ENCODE data around the gene BOD1L1. TPM values are rescaled to one million over a fixed set of nuclear protein-coding genes. Genes with fewer than 3 reads are reported as not detected.

Gene BOD1L1
- total RNA-seq, 1 donor = 27.5 TPM

DNA sequence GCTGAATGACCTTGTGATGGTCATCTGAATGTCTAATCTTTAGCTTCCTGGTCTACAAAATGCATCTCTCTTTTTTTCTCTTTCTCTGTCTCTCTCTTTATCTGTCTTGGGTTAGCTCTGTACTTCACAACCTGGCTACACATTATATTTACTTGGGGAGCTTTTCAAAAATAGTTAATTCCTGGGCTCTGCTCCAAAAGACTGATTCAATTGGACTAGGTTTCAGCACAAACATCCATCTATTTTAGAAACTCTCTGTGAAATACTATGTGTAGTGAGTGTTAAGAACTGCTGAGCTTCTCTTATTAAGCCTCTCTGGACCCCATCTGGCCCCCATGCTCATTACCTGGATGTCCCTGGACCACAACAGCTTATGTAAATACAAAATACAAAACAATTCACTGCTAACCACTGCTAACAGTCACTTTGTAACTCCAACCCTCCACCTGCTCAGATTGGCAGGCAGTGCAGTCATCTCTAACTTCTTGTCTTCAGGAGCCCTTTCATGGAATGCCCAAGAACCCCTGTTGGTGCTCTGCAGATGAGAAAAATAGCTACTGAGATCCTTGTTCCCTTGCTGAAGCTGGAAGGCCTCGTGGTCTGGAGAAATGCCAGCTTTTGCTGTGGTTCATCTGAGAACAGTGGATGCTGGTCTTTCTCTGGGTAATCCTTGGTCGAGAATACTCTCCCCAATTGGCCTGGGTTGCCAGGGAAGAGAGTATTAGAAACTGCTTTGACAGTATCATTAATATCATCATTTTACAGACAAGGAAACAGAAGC, 14.8 kb upstream of the BOD1L1 start:
- peak; percentile 61 for DNase-seq (ENCODE audit: insufficient read length, low spot score, missing footprints)
- H4K20me1 ChIP-seq (ENCODE audit: insufficient read depth, low read length) = no peaks in the 10 kb centered on the region
- TF ChIP-seq, protein P1, sequence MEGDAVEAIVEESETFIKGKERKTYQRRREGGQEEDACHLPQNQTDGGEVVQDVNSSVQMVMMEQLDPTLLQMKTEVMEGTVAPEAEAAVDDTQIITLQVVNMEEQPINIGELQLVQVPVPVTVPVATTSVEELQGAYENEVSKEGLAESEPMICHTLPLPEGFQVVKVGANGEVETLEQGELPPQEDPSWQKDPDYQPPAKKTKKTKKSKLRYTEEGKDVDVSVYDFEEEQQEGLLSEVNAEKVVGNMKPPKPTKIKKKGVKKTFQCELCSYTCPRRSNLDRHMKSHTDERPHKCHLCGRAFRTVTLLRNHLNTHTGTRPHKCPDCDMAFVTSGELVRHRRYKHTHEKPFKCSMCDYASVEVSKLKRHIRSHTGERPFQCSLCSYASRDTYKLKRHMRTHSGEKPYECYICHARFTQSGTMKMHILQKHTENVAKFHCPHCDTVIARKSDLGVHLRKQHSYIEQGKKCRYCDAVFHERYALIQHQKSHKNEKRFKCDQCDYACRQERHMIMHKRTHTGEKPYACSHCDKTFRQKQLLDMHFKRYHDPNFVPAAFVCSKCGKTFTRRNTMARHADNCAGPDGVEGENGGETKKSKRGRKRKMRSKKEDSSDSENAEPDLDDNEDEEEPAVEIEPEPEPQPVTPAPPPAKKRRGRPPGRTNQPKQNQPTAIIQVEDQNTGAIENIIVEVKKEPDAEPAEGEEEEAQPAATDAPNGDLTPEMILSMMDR (IDR thresholded peaks at IDR 0.05; ENCODE audit: extremely low read depth, low read depth, low read length) = no peak

DNA sequence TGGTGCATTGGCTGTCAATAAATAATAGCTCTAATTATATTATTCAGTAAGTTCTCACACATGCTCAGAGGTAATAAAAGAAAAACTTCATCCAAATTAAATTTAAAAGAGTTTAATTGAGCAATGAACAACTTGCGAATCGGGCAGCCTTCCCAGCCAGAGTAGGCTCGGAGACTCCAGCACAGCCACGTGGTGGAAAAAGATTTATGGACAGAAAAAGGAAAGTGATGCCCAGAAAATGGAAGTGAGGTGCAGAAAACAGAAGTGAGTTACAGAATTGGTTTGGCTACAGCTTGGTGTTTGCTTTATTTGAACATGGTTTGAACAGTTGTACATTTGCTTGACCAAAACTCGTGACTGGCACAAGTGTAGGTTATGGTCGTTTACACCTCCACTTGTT, 13.6 kb upstream of the BOD1L1 start:
- no peak for DNase-seq (ENCODE audit: insufficient read length, low spot score, missing footprints)
- H3K27me3 ChIP-seq (ENCODE audit: insufficient read depth, low read length) = no peaks in the 10 kb centered on the region
- H3K36me3 ChIP-seq (ENCODE audit: insufficient read depth, low read length) = no peaks in the 10 kb centered on the region
- H4K20me1 ChIP-seq (ENCODE audit: insufficient read depth, low read length) = no peaks in the 10 kb centered on the region
- H3K4me3 ChIP-seq (ENCODE audit: insufficient read depth, low read length) = no peak overlapping the region
- H3K27ac ChIP-seq (ENCODE audit: low read depth, low read length) = peak overlapping the region; percentile 17
- no peak overlapping the region for H3K4me2 ChIP-seq (ENCODE audit: insufficient read depth, low read length)
- H3K79me2 ChIP-seq (ENCODE audit: insufficient read depth, low read length) = no peaks in the 10 kb centered on the region
- H3K9me3 ChIP-seq (ENCODE audit: low read depth, low read length) = no peaks in the 10 kb centered on the region
- H3K4me1 ChIP-seq (ENCODE audit: insufficient read depth, low read length) = peaks cover 35% of the 10 kb centered on the region
- H2AFZ ChIP-seq (ENCODE audit: low read length) = no peak overlapping the region
- TF ChIP-seq, protein P1 (IDR thresholded peaks at IDR 0.05; ENCODE audit: extremely low read depth, low read depth, low read length) = no peak

More for the DNA sequence above, 14.8 kb upstream of the BOD1L1 start:
- peak overlapping the region; percentile 69 for H3K4me2 ChIP-seq (ENCODE audit: insufficient read depth, low read length)
- no peak overlapping the region for H2AFZ ChIP-seq (ENCODE audit: low read length)
- peak overlapping the region; percentile 8 for H3K4me3 ChIP-seq (ENCODE audit: insufficient read depth, low read length)
- H3K9me3 ChIP-seq (ENCODE audit: low read depth, low read length) = no peaks in the 10 kb centered on the region
- H3K27ac ChIP-seq (ENCODE audit: low read depth, low read length) = peak overlapping the region; percentile 53
- H3K4me1 ChIP-seq (ENCODE audit: insufficient read depth, low read length) = peaks cover 35% of the 10 kb centered on the region
- no peaks in the 10 kb centered on the region for H3K36me3 ChIP-seq (ENCODE audit: insufficient read depth, low read length)
- no peaks in the 10 kb centered on the region for H3K27me3 ChIP-seq (ENCODE audit: insufficient read depth, low read length)
- no peaks in the 10 kb centered on the region for H3K79me2 ChIP-seq (ENCODE audit: insufficient read depth, low read length)

DNA sequence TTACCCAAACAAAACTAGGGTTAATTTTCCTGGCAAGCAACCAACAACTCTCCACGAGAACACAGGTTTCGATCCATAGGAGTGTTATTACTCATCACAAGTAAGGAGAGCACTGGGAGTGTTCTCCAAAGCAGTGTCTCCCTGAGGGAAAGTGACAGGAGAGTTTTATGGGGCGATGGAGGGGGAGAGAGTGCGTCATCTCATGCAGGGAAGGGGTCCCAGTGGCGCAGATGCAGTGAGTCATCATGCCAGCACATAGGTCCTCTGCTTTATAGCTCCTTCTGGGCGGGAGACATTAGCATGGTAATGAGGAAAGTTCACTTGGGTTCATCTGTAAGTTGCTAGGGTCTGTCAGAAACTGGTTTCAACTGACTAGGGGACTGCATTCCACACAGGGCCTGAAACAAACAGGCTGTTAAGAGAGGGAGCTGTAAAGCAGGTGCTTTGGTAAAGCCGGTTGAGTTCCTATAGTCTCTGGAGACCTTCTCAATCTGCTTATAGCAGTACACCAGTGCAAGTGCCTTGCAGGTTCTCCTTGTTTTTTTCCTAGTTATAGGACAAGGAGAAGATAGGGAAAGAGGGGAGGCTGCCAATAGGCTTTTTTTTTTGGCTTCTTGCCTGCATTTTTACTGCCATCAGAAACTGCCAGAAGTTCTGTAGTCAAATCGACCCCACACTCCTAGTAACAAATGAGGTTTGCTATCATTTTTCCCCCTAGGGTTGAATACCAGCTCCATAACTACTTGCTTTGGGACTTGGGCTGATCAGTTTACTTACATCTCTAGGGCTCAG, 12.8 kb upstream of the BOD1L1 start:
- Histone ChIP-seq H3K27ac (ENCODE audit: low read depth, low read length) (peak overlapping the region; percentile 83), H3K4me3 (ENCODE audit: insufficient read depth, low read length) (peak overlapping the region; percentile 19), H2AFZ (ENCODE audit: low read length) (peak overlapping the region; percentile 2), H3K79me2 (ENCODE audit: insufficient read depth, low read length) (no peaks in the 10 kb centered on the region), H4K20me1 (ENCODE audit: insufficient read depth, low read length) (no peaks in the 10 kb centered on the region), H3K36me3 (ENCODE audit: insufficient read depth, low read length) (no peaks in the 10 kb centered on the region), H3K4me2 (ENCODE audit: insufficient read depth, low read length) (peak overlapping the region; percentile 67), H3K9me3 (ENCODE audit: low read depth, low read length) (no peaks in the 10 kb centered on the region), H3K4me1 (ENCODE audit: insufficient read depth, low read length) (peaks cover 35% of the 10 kb centered on the region), H3K27me3 (ENCODE audit: insufficient read depth, low read length) (no peaks in the 10 kb centered on the region)
- TF ChIP-seq, protein P1 (IDR thresholded peaks at IDR 0.05; ENCODE audit: extremely low read depth, low read depth, low read length) = no peak
- no peak for DNase-seq (ENCODE audit: insufficient read length, low spot score, missing footprints)

DNA sequence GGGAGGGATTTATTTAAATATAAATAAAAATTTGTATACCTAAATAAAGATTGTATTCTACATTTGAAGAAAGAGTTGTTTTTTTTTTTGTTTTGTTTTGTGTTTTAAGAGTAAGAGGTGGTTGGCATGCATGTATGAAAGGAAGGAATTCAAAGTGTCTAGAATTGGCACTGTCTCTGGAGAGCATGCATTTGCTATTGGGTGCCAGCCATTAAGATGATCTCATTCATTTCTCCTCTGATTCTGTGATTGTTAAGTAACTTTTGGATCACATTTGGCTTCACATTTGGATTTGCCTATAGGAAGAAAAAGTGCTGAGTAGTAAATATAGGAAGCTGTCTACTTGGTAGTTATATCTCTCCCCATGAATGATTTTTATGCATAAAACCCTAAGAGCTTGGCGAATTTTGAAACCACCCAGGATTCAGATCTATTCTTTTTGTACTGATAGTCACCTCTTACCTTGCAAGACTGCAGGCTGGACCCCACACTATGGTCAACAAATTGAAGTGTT, 7.8 kb upstream of the BOD1L1 start:
- no peak for DNase-seq (ENCODE audit: insufficient read length, low spot score, missing footprints)
- Histone ChIP-seq H3K4me3 (ENCODE audit: insufficient read depth, low read length) (no peak overlapping the region), H3K27me3 (ENCODE audit: insufficient read depth, low read length) (no peaks in the 10 kb centered on the region), H3K4me1 (ENCODE audit: insufficient read depth, low read length) (peaks cover 8% of the 10 kb centered on the region), H3K4me2 (ENCODE audit: insufficient read depth, low read length) (no peak overlapping the region), H4K20me1 (ENCODE audit: insufficient read depth, low read length) (no peaks in the 10 kb centered on the region), H3K79me2 (ENCODE audit: insufficient read depth, low read length) (no peaks in the 10 kb centered on the region), H3K36me3 (ENCODE audit: insufficient read depth, low read length) (no peaks in the 10 kb centered on the region), H3K9me3 (ENCODE audit: low read depth, low read length) (no peaks in the 10 kb centered on the region), H3K27ac (ENCODE audit: low read depth, low read length) (no peak overlapping the region), H2AFZ (ENCODE audit: low read length) (no peak overlapping the region)
- TF ChIP-seq, protein P1 (IDR thresholded peaks at IDR 0.05; ENCODE audit: extremely low read depth, low read depth, low read length) = no peak
